Cortex of kidney (tissue), 1 donor: ENCODE measurements around the gene CCDC7.
"Not testable (repeated sequence)": the region's sequence is repeated elsewhere in the genome, so short reads cannot be mapped to it uniquely, and the experiment has no call there.

Source experiments
- DNase-seq: peaks from one replicate; lab custom pipeline; 2025; lab: John Stamatoyannopoulos, UW

CCDC7 gene

GRCh38 chr10:32699683-32700082, 253.7 kb downstream of the CCDC7 start:
- DNase-seq: not testable (repeated sequence)

GRCh38 chr10:32713560-32713959, 267.6 kb downstream of the CCDC7 start:
- DNase-seq: no peak

- DNase-seq: no peak
These were observed 285.6 kb downstream of the CCDC7 start for GRCh38 chr10:32731527-32731926.

GRCh38 chr10:32738958-32739357, 293.0 kb downstream of the CCDC7 start:
- DNase-seq: no peak

GRCh38 chr10:32744321-32744720, 298.4 kb downstream of the CCDC7 start:
- DNase-seq: no peak

GRCh38 chr10:32746869-32747268, 300.9 kb downstream of the CCDC7 start:
- no peak for DNase-seq

GRCh38 chr10:32751582-32751981, 305.6 kb downstream of the CCDC7 start:
- no peak for DNase-seq

- not testable (repeated sequence) for DNase-seq
These were observed 309.0 kb downstream of the CCDC7 start for GRCh38 chr10:32754900-32755299.

- DNase-seq: no peak
These were observed 325.3 kb downstream of the CCDC7 start for GRCh38 chr10:32771217-32771616.

- DNase-seq: no peak
These were observed 327.2 kb downstream of the CCDC7 start for GRCh38 chr10:32773105-32773504.

- DNase-seq: no peak
These were observed 341.0 kb downstream of the CCDC7 start for GRCh38 chr10:32786968-32787367.

GRCh38 chr10:32787690-32788284, 341.8 kb downstream of the CCDC7 start:
- no peak for DNase-seq

GRCh38 chr10:32788359-32788758, 342.4 kb downstream of the CCDC7 start:
- DNase-seq: no peak

GRCh38 chr10:32790483-32790882, 344.5 kb downstream of the CCDC7 start:
- no peak for DNase-seq

GRCh38 chr10:32793033-32793432, 347.1 kb downstream of the CCDC7 start:
- no peak for DNase-seq

GRCh38 chr10:32795598-32796183, 349.8 kb downstream of the CCDC7 start:
- DNase-seq: no peak

- not testable (repeated sequence) for DNase-seq
These were observed 351.5 kb downstream of the CCDC7 start for GRCh38 chr10:32797393-32797792.

- no peak for DNase-seq
These were observed 401.0 kb downstream of the CCDC7 start for GRCh38 chr10:32846974-32847373.

- no peak for DNase-seq
These were observed 405.4 kb downstream of the CCDC7 start for GRCh38 chr10:32851301-32851700.

GRCh38 chr10:32854435-32854834, 408.5 kb downstream of the CCDC7 start:
- DNase-seq: no peak

- no peak for DNase-seq
These were observed 419.2 kb downstream of the CCDC7 start for GRCh38 chr10:32865170-32865569.

- no peak for DNase-seq
These were observed 432.0 kb downstream of the CCDC7 start for GRCh38 chr10:32877915-32878314.

- no peak for DNase-seq
These were observed 432.7 kb downstream of the CCDC7 start for GRCh38 chr10:32878646-32879045.

GRCh38 chr10:32882076-32882475, 436.1 kb downstream of the CCDC7 start:
- DNase-seq: no peak
